ENCODE data around the gene CD200. TPM values are rescaled to one million over a fixed set of nuclear protein-coding genes. Genes with fewer than 3 reads are reported as not detected.

CD200 gene
- polyA plus RNA-seq (ENCODE audit: insufficient read length in 3 of 3), result 10 to 100 TPM; 39.5 to 44.1 (median 43.0) TPM

- DNase-seq (ENCODE audit: low read depth in 3 of 3, low spot score in 2 of 3), result peak in 2 of 3 donors; percentile 39 to 51
Measured at GRCh38 chr3:112333002-112333380, at the start of gene CD200. Gene CD200, plus strand, starts transcription at chr3:112333156. Its CDS starts 57 bp downstream, at chr3:112333213.

- DNase-seq (ENCODE audit: low read depth in 3 of 3, low spot score in 2 of 3), result no peak
Measured at GRCh38 chr3:112289011-112289410, 43.9 kb upstream of the CD200 start.

GRCh38 chr3:112293368-112294321, 39.3 kb upstream of the CD200 start, which contains the start of gene SLC9C1:
Gene SLC9C1, minus strand, starts transcription at chr3:112294216. Its CDS starts 7,425 bp downstream, at chr3:112286791.
- peak; percentile 69 to 77 (median 74) for DNase-seq (ENCODE audit: low read depth in 3 of 3, low spot score in 2 of 3)

GRCh38 chr3:112297714-112298113, 35.2 kb upstream of the CD200 start:
- no peak for DNase-seq (ENCODE audit: low read depth in 3 of 3, low spot score in 2 of 3)

GRCh38 chr3:112298781-112299180, 34.2 kb upstream of the CD200 start:
- DNase-seq (ENCODE audit: low read depth in 3 of 3, low spot score in 2 of 3), result no peak

GRCh38 chr3:112302150-112302830, 30.7 kb upstream of the CD200 start:
- DNase-seq (ENCODE audit: low read depth in 3 of 3, low spot score in 2 of 3), result no peak

GRCh38 chr3:112302881-112303763, 29.8 kb upstream of the CD200 start:
- no peak for DNase-seq (ENCODE audit: low read depth in 3 of 3, low spot score in 2 of 3)

GRCh38 chr3:112303764-112304325, 29.1 kb upstream of the CD200 start:
- DNase-seq (ENCODE audit: low read depth in 3 of 3, low spot score in 2 of 3), result peak in 1 of 3 donors; percentile 52

- no peak for DNase-seq (ENCODE audit: low read depth in 3 of 3, low spot score in 2 of 3)
Measured at GRCh38 chr3:112304611-112305010, 28.3 kb upstream of the CD200 start.

GRCh38 chr3:112306825-112307224, 26.1 kb upstream of the CD200 start:
- no peak for DNase-seq (ENCODE audit: low read depth in 3 of 3, low spot score in 2 of 3)

GRCh38 chr3:112307557-112307956, 25.4 kb upstream of the CD200 start:
- DNase-seq (ENCODE audit: low read depth in 3 of 3, low spot score in 2 of 3), result no peak

GRCh38 chr3:112308151-112308911, 24.6 kb upstream of the CD200 start:
- peak in 1 of 3 donors; percentile 23 for DNase-seq (ENCODE audit: low read depth in 3 of 3, low spot score in 2 of 3)

- DNase-seq (ENCODE audit: low read depth in 3 of 3, low spot score in 2 of 3), result no peak
Measured at GRCh38 chr3:112314649-112315048, 18.3 kb upstream of the CD200 start.

GRCh38 chr3:112315791-112316190, 17.2 kb upstream of the CD200 start:
- no peak for DNase-seq (ENCODE audit: low read depth in 3 of 3, low spot score in 2 of 3)

- DNase-seq (ENCODE audit: low read depth in 3 of 3, low spot score in 2 of 3), result no peak
Measured at GRCh38 chr3:112319516-112320276, 13.3 kb upstream of the CD200 start.

GRCh38 chr3:112320691-112321090, 12.3 kb upstream of the CD200 start:
- no peak for DNase-seq (ENCODE audit: low read depth in 3 of 3, low spot score in 2 of 3)

GRCh38 chr3:112321867-112322652, 10.9 kb upstream of the CD200 start:
- no peak for DNase-seq (ENCODE audit: low read depth in 3 of 3, low spot score in 2 of 3)

GRCh38 chr3:112327371-112327951, 5.5 kb upstream of the CD200 start:
- no peak for DNase-seq (ENCODE audit: low read depth in 3 of 3, low spot score in 2 of 3)

Measured in right renal cortex interstitium (tissue), 3 donors.